ENCODE data around the gene RPS19BP1.

DNA sequence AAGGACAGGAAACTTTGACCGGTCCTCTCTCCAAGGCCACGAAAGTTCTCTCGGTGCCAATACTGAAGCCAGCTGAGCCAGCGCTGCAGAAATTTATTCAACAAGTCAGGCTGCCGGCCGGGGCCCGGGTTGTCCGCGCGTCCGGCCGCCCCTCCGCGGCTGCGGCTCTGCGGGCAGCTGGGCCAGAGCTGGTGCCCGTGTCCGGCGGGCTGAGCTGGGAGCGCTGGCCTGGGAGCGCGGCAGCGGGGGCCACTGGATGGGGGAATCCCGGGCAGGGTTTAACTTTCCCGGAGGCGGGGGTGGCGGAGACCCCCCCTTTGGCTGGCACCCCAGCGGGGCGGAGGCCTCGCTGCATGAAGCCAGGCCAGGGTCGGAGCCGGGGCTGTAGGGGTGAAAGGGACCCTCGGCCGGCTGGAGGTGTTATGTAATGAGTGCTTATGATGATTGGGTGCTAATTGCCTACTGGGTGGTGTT is 25.7 kb upstream of the RPS19BP1 start:
- TF ChIP-seq EZH2 (IDR thresholded peaks at IDR 0.05; ENCODE audit: low read depth, low read length, severe bottlenecking) (peak; percentile 50), EGR1 (IDR thresholded peaks at IDR 0.05; ENCODE audit: borderline replicate concordance, low read depth, low read length) (no peak), POLR2AphosphoS5 (IDR thresholded peaks at IDR 0.05; ENCODE audit: low read depth, low read length) (no peak), RFX5 (IDR thresholded peaks at IDR 0.05; ENCODE audit: borderline replicate concordance, low read depth, low read length) (no peak), GTF2F1 (IDR thresholded peaks at IDR 0.05; ENCODE audit: borderline replicate concordance, low read depth, low read length) (no peak), MAFK (IDR thresholded peaks at IDR 0.05; ENCODE audit: low read depth, low read length) (no peak), EP300 (IDR thresholded peaks at IDR 0.05; ENCODE audit: borderline replicate concordance in 1 of 2, low read depth in 2 of 2, low read length in 2 of 2) (no peak), TBP (IDR thresholded peaks at IDR 0.05; ENCODE audit: low read depth, low read length) (no peak), POLR2A (IDR thresholded peaks at IDR 0.05; ENCODE audit: control extremely low read depth in 1 of 2, low read depth in 2 of 2, low read length in 2 of 2) (no peak), ASH2L (IDR thresholded peaks at IDR 0.05; ENCODE audit: low read length) (no peak), JUND (IDR thresholded peaks at IDR 0.05; ENCODE audit: low read length) (no peak), JUN (IDR thresholded peaks at IDR 0.05; ENCODE audit: low read depth, low read length) (no peak)
- TF ChIP-seq, protein P1, sequence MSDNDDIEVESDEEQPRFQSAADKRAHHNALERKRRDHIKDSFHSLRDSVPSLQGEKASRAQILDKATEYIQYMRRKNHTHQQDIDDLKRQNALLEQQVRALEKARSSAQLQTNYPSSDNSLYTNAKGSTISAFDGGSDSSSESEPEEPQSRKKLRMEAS (IDR thresholded peaks at IDR 0.05): no peak
- TF ChIP-seq, protein P2, sequence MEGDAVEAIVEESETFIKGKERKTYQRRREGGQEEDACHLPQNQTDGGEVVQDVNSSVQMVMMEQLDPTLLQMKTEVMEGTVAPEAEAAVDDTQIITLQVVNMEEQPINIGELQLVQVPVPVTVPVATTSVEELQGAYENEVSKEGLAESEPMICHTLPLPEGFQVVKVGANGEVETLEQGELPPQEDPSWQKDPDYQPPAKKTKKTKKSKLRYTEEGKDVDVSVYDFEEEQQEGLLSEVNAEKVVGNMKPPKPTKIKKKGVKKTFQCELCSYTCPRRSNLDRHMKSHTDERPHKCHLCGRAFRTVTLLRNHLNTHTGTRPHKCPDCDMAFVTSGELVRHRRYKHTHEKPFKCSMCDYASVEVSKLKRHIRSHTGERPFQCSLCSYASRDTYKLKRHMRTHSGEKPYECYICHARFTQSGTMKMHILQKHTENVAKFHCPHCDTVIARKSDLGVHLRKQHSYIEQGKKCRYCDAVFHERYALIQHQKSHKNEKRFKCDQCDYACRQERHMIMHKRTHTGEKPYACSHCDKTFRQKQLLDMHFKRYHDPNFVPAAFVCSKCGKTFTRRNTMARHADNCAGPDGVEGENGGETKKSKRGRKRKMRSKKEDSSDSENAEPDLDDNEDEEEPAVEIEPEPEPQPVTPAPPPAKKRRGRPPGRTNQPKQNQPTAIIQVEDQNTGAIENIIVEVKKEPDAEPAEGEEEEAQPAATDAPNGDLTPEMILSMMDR (IDR thresholded peaks at IDR 0.05; ENCODE audit: control extremely low read depth in 1 of 3, insufficient read depth in 1 of 3, low read depth in 1 of 3, low read length in 3 of 3): no peak
